ENCODE results near the gene HDAC9.

Gene HDAC9

DNA sequence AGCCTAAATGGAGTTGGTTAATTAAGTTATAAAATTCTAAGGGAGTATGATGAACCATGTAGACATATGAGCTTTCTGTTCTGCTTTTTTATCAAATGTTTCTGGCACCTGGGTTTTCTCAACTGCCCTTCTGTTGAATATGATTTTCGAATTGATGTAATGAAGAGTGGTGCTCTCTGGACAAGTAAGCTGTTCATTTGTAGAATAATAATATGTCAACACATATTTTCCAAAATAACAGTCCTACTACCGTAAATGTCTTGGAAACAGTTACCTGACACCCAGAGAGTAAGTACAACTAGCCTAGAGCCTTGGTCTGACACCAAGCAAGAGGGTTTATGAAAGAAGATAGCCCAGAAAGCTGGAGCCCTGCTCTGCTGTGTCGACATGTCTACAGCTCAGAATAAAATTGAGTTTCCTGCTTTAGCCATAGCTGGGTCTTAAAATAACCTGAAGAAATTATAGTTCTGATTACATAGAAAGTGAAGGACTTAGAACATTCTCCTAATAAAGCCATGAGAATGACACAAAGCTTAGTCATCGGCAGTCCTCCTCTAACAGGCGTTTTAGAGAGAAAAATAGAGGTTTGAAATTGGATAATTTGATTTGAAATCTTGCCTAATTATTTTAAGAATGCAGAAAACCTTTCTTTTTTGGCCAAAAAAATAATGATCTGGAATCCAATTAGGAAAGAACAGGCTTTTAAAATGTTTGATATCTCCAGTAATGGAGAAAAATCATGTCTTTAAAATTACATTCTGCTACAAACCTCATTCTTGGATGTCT is 25.1 kb downstream of the HDAC9 start:
- TF ChIP-seq CTCF (IDR thresholded peaks at IDR 0.05; ENCODE audit: low read depth, low read length, missing control alignments), result no peak
- no peak overlapping the region for H3K4me3 ChIP-seq (replicated peaks; ENCODE audit: low read depth, low read length)
- peak; percentile 20 for DNase-seq (ENCODE audit: extremely low read depth, low read depth)

DNA sequence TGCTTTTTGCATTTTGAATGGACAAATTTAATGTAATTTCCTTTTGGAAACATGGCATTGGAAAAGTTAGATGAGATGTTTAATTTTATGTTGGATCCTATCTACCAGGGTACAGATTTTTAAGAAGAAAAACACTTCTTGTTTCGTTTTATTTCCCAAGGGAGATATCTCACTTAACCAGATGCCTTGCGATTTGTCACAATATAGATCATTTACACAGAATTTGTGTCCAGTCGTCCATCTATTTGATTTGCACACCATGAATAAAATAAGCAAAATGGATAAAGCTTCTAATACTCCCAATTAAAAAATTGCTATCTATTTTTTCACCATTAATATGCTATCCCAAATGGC is 25.7 kb downstream of the HDAC9 start:
- no peak for DNase-seq (ENCODE audit: extremely low read depth, low read depth)
- no peak overlapping the region for H3K4me3 ChIP-seq (replicated peaks; ENCODE audit: low read depth, low read length)
- no peak for TF ChIP-seq CTCF (IDR thresholded peaks at IDR 0.05; ENCODE audit: low read depth, low read length, missing control alignments)

DNA sequence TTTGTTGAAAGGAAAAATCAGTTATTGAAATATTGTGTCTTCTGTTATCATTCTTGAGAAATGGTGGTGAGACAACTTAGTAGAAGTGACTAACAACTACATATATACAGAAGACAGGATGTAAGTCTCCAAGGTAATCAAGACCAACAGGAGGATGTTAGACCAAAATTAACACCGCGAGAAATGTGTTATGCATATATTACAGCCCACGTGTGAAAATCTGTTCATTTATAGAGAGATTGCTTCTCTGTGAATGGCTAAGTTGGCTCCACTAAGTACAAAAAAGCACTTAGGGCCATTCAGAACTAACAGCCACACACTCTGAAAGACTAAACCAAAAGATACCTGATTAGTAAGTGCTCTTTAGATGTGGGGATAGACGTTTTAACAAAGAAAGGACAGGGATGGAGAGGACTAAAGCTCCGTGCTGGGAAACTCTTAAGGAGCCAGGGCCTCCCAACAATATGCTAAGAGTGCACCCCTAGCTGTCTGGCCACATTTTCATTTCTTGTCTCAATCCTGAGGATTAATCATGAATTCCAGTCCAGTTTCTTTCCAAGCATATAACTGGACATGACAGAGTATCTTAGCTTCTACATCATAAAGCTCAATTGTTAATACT is 26.5 kb downstream of the HDAC9 start:
- TF ChIP-seq CTCF (IDR thresholded peaks at IDR 0.05; ENCODE audit: low read depth, low read length, missing control alignments), result no peak
- H3K4me3 ChIP-seq (replicated peaks; ENCODE audit: low read depth, low read length), result no peak overlapping the region

GRCh38 chr7:18524248-18524647 is 28.7 kb downstream of the HDAC9 start:
- no peak for DNase-seq (ENCODE audit: extremely low read depth, low read depth)
- H3K4me3 ChIP-seq (replicated peaks; ENCODE audit: low read depth, low read length), result no peak overlapping the region
- no peak for TF ChIP-seq CTCF (IDR thresholded peaks at IDR 0.05; ENCODE audit: low read depth, low read length, missing control alignments)

More for the DNA sequence above, 26.5 kb downstream of the HDAC9 start:
- DNase-seq (ENCODE audit: extremely low read depth, low read depth), result no peak

- no peak for DNase-seq (ENCODE audit: extremely low read depth, low read depth)
- H3K4me3 ChIP-seq (replicated peaks; ENCODE audit: low read depth, low read length), result no peak overlapping the region
Observed at GRCh38 chr7:18526368-18526878, 30.9 kb downstream of the HDAC9 start.

DNA sequence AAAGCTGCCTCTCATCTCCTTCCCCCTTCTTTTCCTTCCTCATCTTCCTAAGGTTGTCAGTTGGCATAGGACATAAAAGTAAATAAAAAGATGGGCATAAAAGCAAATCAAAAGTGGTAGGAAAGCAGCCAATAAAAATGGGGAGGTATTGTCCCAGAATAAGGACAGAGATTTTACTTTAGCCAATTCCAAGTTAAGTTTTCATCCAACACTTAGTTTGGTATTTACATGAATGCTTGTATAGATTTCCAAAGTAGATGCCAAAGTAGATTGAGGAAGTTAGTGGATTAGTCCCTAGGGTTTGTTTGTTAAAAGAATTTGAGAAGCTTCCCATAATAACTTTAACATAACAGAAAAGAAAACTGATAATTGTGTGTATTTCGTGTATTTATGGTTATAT is 33.7 kb downstream of the HDAC9 start:
- H3K4me3 ChIP-seq (replicated peaks; ENCODE audit: low read depth, low read length), result no peak overlapping the region
- TF ChIP-seq CTCF (IDR thresholded peaks at IDR 0.05; ENCODE audit: low read depth, low read length, missing control alignments), result no peak
- DNase-seq (ENCODE audit: extremely low read depth, low read depth), result no peak

More at GRCh38 chr7:18526368-18526878, 30.9 kb downstream of the HDAC9 start:
- no peak for TF ChIP-seq CTCF (IDR thresholded peaks at IDR 0.05; ENCODE audit: low read depth, low read length, missing control alignments)
